Lower lobe of right lung (tissue), 2 donors: ENCODE results near the gene XPO6. TPM values are rescaled to one million over a fixed set of nuclear protein-coding genes. Genes with fewer than 3 reads are reported as not detected.
A peak's percentile ranks its signal among the peaks of the same experiment; 100 is the strongest.

Experiments used
- ATAC-seq, 2 donors: fragments of 200-7000 bp; cut with Tn5 transposase; one replicate each; pipeline ENCODE4 v1.9.1; 2020 to 2022; ENCODE audit warnings: mild to moderate bottlenecking in 2 of 2, moderate library complexity in 2 of 2
- DNase-seq: peaks from one replicate; pipeline ENCODE4 v3.0.0-alpha.2; 2020
- H3K27ac ChIP-seq: fragments of 200-600 bp; one replicate; pipeline ENCODE4 v1.8.0; 2022
- H3K27me3 ChIP-seq: fragments of 200-600 bp; one replicate; pipeline ENCODE4 v1.8.0; 2022; ENCODE audit warnings: low read depth
- H3K36me3 ChIP-seq: fragments of 200-600 bp; one replicate; pipeline ENCODE4 v1.8.0; 2022; ENCODE audit warnings: mild to moderate bottlenecking
- H3K4me1 ChIP-seq: fragments of 200-600 bp; one replicate; pipeline ENCODE4 v1.8.0; 2022
- H3K4me3 ChIP-seq: fragments of 200-600 bp; one replicate; pipeline ENCODE4 v1.8.0; 2022; ENCODE audit warnings: mild to moderate bottlenecking
- H3K9me3 ChIP-seq: fragments of 200-600 bp; one replicate; pipeline ENCODE4 v1.8.0; 2022
- intact Hi-C: fragments of 100-400 bp; cut with DNase I; formaldehyde crosslinking; loops from one replicate; pipeline ENCODE4 v1.11.0; 2022
- total RNA-seq: library from RNA; stranded (reverse); fragmentation: NEBNext Ultra II Directional; extraction: Animal tissue kit (Norgen Biotek cat#: 25700); gene quantifications from one replicate; pipeline ENCODE4 v1.2.1, GENCODE V29; 2021
- TF ChIP-seq, protein P1 (sequence below): fragments of 200-600 bp; IDR thresholded peaks from one replicate; pipeline ENCODE4 v1.8.0; 2022; ENCODE audit warnings: antibody characterized with exemption, mild to moderate bottlenecking
- donor health status: DM: no; HTN: yes; CAD: no; lungs with severe emphysema.

Gene XPO6
- total RNA-seq, 1 donor from 2014 or later = 106 TPM

DNA sequence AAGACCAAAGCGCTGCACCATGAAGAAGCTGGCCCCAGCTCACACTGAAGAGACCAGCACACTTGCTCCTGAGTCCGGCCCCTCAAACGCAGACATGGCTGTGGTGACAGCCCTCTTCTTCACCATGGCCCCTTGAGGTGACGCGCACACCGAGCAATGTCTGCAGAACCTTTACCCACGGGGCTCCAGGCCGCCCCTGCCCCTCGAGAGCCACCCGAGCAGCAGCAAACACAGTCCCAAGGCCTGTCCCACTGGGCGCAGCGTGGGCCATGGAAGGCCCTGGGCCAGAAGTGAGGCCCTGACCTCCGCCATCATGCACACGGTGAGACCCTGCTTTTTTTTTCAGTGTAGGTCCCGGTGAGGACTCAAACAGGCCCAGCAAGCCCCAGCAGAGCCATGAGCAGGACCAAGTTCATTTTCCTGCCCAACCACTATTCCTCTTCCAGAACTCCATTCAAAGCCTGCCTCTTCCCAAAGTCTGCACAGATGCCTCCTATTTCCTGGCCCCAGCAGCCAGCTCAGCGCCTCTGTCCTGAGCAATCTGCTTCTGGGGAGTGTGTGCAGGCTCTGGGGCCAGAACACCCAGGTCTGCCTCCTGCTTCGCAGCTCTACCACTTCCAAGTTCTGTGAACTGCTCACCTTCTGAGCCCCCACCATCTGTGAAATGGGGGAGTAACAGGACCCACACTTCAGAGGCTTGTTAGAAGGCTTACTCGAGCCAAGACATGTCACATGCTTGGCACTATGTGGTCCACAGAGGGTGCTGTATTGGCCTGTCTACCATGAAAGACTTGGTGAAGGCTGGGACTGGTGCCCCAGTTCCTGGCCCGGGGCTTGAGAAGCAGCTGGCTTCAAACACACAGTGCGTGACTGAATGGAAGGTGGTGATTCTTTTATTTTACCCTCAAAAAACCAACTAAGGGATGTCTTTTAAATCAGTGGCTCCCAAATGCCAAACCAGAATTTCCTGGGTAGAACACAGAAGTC lies 112.5 kb downstream of the XPO6 start:
- no peak overlapping the region for H3K4me3 ChIP-seq
- TF ChIP-seq, protein P1, sequence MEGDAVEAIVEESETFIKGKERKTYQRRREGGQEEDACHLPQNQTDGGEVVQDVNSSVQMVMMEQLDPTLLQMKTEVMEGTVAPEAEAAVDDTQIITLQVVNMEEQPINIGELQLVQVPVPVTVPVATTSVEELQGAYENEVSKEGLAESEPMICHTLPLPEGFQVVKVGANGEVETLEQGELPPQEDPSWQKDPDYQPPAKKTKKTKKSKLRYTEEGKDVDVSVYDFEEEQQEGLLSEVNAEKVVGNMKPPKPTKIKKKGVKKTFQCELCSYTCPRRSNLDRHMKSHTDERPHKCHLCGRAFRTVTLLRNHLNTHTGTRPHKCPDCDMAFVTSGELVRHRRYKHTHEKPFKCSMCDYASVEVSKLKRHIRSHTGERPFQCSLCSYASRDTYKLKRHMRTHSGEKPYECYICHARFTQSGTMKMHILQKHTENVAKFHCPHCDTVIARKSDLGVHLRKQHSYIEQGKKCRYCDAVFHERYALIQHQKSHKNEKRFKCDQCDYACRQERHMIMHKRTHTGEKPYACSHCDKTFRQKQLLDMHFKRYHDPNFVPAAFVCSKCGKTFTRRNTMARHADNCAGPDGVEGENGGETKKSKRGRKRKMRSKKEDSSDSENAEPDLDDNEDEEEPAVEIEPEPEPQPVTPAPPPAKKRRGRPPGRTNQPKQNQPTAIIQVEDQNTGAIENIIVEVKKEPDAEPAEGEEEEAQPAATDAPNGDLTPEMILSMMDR = no peak
- H3K27ac ChIP-seq = no peak overlapping the region
- H3K4me1 ChIP-seq = no peaks in the 10 kb centered on the region
- no peak for ATAC-seq
- peak; percentile 28 for DNase-seq
- intact Hi-C loops = no loop called here
- no peaks in the 10 kb centered on the region for H3K9me3 ChIP-seq
- no peaks in the 10 kb centered on the region for H3K27me3 ChIP-seq
- H3K36me3 ChIP-seq = peaks cover 80% of the 10 kb centered on the region

DNA sequence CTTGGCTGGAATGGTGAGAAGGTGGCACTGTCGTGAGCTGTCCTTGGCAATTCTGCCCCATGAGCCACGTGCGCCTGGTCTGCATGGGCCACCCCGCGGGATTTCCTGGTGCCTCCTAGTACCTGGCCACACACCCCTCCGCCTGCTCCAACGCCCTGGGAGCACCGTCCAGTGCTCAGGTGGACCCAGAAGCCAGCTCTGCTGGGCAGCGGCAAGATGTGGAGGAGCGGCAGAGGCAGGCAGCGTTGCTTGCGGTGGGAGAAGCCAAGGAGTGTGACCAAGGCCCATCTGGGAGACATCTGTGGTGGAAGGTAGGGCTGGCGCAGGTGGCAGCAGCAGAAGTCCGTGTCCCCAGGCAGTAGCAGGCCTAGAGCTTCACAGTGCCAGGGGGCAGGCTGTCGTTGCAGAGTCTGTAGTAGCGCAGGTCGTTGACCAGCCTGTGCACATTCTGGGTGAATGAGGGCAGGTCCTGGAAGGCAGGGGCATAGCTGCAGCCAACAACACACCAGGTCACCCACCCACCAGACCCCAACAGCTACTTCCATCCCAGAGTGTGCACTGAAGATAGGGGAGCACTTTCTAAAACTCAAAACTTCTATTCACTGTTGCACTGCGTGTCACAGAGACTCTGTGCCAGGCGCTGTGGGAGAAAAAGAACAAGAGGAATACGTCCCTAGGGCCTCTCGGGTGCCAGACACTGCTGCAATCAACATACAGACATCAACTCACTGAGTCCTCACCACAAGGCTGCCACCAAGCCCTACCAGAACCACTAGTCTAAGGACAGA lies 113.4 kb downstream of the XPO6 start:
- H3K27me3 ChIP-seq = no peaks in the 10 kb centered on the region
- H3K4me3 ChIP-seq = no peak overlapping the region
- peaks cover 71% of the 10 kb centered on the region for H3K36me3 ChIP-seq
- no peak overlapping the region for H3K27ac ChIP-seq
- intact Hi-C loops = no loop called here
- no peaks in the 10 kb centered on the region for H3K9me3 ChIP-seq
- TF ChIP-seq, protein P1 = no peak
- peak; percentile 41 for DNase-seq
- ATAC-seq = no peak
- H3K4me1 ChIP-seq = no peaks in the 10 kb centered on the region

DNA sequence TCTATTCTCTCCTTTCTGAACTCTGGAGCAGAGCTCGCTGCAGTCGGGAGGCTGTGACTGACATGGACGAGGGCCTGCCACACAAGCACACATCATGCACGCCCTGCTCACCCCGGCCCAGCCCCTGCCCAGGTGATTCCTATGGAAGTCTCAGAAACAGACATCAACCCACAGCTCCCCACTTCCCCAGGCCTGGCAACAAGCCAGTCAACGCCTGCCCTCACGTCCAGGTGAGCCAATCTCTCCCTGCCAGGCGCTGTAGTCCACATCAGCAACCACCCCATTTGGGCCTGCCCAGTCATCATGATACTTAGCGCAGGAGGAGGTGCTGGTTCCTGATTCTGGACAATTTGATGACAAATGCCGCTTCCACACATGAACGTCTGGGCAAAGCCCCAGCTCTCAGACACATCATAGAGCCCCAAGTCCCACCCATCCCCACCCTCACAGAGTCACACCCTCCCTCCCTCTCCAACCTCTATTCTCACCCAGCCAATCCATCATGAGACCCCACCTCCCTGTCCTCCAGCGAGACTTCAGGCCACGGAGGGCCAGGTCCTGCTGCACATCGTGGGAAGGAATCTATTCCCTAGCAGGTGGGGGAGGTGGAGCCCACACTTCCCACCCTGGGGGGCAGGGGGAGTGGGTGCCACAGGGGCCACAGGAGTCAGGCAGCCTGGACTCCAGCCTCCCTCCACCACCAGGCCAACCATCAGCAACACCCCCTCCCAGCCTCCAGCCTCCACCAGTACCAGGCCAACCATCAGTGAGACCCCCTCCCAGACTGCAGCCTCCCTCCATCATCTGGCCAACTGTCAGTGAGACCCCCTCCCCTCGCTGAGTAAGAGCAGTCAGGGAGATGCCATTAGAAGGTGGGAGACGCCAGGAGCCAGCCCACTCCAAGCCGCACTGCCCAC lies 114.5 kb downstream of the XPO6 start:
- DNase-seq = peak; percentile 35
- H3K4me3 ChIP-seq = no peak overlapping the region
- intact Hi-C loops = no loop called here
- no peaks in the 10 kb centered on the region for H3K27me3 ChIP-seq
- no peak overlapping the region for H3K27ac ChIP-seq
- H3K36me3 ChIP-seq = peaks cover 60% of the 10 kb centered on the region
- H3K9me3 ChIP-seq = no peaks in the 10 kb centered on the region
- ATAC-seq = no peak
- H3K4me1 ChIP-seq = no peaks in the 10 kb centered on the region
- TF ChIP-seq, protein P1 = no peak

- H3K27ac ChIP-seq = no peak overlapping the region
- H3K36me3 ChIP-seq = peaks cover 21% of the 10 kb centered on the region
- no peak overlapping the region for H3K4me3 ChIP-seq
- H3K27me3 ChIP-seq = no peaks in the 10 kb centered on the region
- DNase-seq = peak; percentile 6
- intact Hi-C loops = no loop called here
- no peaks in the 10 kb centered on the region for H3K9me3 ChIP-seq
- no peaks in the 10 kb centered on the region for H3K4me1 ChIP-seq
- ATAC-seq = peak in 1 of 2 donors; percentile 2
- TF ChIP-seq, protein P1 = no peak
These were observed 118.4 kb downstream of the XPO6 start for GRCh38 chr16:28093385-28093725.
